Stimulated activated naive CD4-positive, alpha-beta T cell treated with Interleukin-2 at 50 U/mL for 16 hours (primary cell): ENCODE measurements around the gene FRMD4A.
"Not testable (repeated sequence)": the region's sequence is repeated elsewhere in the genome, so short reads cannot be mapped to it uniquely, and the experiment has no call there.

Source experiments
- DNase-seq: peaks from one replicate; lab custom pipeline; 2025; lab: John Stamatoyannopoulos, UW

The FRMD4A gene

GRCh38 chr10:13720699-13721098 is 610.0 kb downstream of the FRMD4A start:
- no peak for DNase-seq

DNA sequence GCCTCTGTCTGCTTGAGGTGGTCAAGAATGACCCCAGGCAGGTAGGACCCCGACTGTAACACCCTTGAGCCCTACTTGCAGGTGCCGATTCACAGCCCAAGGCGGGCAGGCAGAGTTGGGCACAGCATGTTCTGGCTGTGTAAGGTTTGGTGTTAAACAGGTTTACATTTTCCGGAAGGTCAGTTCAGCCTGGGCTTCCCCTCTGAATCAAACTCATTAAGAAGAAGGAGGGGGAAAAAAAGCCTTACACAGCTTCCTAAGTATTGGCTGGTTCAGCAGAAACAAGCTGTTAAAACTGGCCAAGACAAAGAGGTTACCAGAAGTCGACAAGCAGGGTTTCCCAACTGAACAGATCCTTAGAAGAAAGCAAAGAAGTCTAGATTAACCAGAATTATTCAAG is 611.3 kb downstream of the FRMD4A start:
- no peak for DNase-seq

GRCh38 chr10:13718820-13719219 is 611.9 kb downstream of the FRMD4A start:
- DNase-seq: no peak

- DNase-seq: no peak
These were observed 612.6 kb downstream of the FRMD4A start for GRCh38 chr10:13717936-13718772.

DNA sequence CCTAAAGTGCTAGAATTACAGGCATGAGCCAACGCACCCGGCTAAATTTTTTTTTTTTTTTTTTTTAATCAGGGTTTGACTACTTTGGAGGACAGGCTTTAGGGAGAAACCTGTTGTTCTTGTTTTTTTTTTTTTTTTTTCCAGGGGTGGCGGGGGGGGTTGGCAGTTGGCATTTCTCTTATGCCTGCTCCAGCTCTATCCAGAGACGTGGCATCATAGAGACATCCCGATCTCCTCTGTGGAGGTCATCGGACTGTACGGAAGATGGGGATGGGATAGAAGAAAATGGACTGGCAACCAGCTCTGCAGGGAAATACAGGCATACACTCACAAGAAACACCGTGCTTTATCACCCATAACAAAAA is 613.2 kb downstream of the FRMD4A start:
- DNase-seq: no peak

DNA sequence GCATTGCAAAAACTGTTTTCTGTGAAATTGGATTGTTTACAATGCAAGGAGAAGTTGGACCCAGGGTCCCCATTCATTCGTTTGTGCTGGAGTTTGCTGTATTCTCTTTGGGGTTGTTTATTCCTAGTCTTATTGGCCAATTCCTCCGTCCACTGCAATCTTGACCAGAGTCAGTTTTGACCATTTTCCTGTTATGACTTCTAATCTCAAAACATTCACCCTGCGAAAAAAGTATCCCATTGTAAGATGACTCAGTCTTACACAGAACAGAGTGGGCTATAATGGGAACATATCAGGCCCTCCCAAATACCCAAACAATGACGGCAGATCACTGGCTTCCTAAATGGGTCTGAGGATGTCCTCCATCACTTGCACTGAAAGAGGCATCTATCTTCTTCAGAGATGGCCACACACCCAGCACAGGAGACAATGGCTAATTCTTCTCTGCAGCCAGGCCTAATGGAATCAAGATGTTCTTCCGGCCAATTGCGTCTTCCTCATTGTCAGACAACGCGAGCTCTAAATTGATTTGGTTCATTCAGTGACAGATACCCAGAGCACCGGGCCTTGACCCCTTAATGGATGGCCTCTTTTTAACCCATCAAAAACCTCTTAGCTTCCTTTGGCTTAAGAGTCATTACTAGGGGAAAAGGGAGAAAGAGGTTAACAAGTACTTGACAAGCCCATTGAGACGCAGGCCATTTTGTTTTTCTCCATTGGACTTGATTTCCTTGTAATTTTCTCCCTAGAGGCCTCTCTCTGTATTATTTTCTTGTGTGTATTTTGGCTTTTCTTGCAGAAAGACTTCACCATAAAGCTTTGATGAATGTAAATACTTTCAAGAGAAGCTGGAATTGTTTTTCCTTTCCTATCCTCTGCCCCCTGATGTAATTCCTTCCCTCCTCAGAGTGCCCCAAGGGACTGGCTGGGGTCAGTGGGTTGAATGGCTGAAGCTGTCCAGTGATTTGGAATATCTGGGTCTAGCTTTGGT is 614.3 kb downstream of the FRMD4A start:
- DNase-seq: no peak

DNA sequence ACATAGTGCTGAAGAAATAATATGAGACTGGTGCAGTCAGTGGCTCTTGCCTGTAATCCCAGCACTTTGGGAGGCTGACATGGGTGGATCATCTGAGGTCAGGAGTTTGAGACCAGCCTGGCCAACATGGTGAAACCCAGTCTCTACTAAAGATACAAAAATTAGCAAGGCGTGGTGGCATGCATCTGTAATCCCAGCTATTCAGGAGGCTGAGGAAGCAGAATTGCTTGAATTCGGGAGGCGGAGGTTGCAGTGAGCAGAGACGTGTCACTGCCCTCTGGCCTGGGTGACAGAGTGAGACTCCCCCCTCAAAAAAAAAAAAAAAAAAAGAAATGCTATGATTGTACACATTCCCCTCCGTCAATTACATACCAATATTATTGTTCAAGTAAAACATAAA is 615.1 kb downstream of the FRMD4A start:
- not testable (repeated sequence) for DNase-seq

DNA sequence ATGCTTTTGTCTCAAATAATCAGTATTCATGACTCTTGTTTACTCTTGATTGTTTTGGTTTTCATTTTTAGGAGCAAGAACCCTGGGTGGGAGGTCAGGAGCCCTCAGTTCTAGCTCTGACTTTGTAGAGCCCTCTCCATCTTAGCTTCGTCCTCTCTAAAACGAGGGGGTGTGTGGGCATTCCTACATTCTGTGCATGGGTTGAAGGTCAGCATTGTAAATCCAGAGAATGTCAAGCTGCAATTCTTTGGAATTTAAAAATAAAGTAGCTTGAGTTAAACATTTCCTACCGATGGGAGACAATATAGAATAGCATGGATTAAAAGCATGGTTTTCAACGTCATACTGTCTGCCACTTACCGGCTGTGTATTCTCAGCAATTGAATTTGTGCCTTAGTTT is 615.6 kb downstream of the FRMD4A start:
- no peak for DNase-seq

DNA sequence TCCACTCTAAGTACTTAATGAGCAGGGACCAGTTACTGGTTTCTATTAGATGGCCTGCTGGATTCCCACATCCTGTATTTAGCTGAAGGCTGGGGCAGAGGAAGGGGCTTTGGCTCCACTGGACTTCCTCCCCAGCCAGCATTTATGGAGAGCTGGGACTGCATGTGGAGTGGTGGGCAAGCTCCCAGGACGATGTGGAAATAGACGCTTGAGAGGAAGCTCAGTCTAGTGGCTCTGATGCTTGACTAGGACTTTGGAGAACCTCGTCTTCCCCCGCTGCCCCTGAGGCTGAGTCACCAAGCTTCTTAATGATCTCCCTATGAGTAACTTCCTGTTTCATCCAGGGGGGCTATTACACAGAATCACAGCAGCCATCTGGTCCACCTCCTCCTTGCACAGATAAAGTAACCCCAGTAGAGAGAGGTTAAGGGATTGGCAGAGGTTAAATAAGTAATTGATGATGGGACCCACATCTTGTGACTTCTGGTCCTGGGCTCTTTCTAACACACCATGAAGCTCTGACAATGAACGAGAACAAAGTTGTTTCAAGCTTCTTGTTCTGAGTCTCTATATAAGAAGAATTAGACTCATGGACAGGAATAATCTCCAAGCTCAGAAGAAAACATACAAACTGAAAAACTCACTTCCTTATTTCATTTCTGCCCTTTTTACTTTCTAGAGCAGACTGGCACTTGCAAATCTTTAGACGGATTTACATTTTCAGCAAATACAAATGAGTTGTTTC is 617.7 kb downstream of the FRMD4A start:
- DNase-seq: no peak

DNA sequence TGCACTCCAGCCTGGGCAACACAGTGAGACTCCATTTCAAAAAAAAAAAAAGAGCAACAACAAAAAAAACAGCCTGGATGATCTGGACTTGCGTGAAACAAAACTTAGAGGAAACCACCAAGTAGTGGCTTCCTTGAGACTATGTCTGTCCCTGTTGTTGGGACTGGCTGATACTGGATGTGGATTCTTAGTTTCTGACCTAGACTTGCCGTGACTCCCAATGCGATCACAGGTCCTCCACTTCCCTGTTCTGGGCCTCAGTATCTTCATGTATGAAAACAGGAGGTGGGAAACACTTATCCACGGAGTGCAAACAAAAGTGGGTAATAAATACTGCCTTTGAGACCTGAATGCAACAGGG is 618.3 kb downstream of the FRMD4A start:
- DNase-seq: no peak

GRCh38 chr10:13711291-13711690 is 619.4 kb downstream of the FRMD4A start:
- no peak for DNase-seq

DNA sequence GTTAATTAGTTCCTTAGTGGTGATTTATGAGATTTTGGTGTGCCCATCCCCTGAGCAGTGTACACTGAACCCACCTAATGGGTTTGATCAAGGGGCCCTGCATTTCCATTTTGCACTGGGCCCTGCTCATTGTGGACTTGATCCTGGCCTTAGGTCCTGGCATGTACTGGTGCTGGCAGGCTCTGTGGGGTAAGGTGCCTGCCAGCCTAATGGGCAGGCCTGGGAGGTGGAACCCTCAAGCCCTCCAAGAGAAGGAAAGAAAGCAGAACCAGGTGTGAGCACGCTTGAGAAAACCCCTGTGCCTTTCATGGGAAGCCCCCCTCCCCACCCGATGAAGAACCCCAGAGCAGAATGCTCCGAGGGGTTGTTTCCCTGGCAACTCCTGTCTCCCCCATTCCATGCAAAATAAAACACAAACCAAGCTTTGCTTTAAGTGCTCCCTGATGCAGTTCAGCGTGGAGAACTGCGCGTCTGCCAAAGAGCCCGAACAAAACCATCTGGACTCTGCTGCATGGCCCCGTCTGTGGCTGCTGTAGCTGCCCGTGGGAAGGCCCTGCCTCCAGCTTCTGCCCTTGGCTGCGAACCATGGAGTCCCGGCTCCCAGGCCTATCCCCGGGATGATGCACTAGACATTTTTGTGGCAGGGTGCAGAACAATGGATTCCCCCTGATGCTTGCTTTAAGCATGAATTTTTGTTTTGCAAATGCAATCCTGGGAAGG is 620.6 kb downstream of the FRMD4A start:
- DNase-seq: no peak

- DNase-seq: no peak
These were observed 622.3 kb downstream of the FRMD4A start for GRCh38 chr10:13708256-13708990.

GRCh38 chr10:13707156-13707881 is 623.4 kb downstream of the FRMD4A start:
- DNase-seq: no peak

GRCh38 chr10:13706604-13707003 is 624.1 kb downstream of the FRMD4A start:
- no peak for DNase-seq

DNA sequence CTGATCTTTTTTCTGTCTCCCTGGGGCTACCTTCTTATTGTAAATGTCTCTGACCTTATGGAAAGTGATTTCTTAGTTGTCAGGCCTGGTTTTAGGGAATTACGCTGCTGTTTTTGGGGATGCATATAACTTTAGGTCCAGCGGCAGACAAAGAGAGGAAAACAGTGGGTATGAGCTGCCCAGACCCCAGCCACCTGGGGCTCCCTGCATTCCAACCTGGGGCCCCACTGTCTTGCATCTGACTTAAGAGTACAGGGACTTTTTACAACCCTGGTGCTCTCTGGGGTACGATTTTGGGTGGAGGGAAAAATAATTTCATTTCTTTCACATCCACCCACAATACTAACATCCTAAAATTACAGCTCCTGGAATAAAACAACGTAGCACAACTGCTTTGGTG is 624.5 kb downstream of the FRMD4A start:
- DNase-seq: no peak

DNA sequence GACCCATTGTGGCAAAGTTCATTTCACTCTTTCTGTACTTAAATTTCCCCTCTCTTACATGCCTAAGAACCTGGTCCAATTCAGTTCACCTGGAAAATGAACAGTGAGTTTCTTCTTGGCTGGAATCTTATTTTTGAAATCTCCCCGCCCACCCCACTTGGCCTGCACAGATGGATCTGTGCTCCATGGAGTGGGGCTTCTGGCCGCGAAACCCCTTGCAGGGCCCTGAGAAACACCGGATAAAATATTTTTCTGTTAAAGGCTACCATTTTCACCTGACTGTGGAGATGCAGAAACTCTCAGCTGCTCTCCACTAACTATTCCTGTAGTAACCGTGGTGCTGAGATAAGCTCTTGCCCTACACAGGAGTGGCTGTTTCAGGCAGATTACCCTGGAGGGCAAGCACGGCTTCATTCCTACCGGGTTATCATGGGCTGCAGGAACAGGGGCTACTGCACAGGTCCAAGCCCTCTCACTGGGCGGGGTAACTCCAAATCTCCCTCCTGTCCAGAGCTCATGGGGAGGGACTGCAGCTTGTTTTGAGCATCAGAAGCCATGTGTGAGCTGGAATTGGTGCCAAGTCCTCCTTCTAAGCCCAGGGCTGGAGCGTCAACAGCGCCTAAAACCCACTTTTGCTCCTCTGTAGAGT is 625.1 kb downstream of the FRMD4A start:
- no peak for DNase-seq

DNA sequence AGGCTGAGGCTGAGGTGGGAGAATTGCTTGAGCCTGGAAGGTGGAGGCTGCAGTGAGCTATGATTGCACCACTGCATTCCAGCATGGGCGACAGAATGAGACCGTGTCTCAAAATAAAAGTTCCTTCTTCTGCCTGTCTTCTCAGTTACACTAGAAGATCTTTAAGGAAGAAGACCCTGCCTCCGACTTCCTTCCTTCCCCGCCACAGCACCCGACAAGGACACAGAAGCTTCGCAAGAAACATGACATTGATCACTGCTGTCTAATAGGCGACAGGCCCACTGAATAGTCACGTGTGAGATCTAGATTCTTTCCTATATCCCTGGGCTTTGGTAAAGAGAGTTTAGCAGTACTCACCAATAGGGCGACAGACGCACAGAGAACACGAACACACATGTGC is 625.8 kb downstream of the FRMD4A start:
- DNase-seq: no peak

DNA sequence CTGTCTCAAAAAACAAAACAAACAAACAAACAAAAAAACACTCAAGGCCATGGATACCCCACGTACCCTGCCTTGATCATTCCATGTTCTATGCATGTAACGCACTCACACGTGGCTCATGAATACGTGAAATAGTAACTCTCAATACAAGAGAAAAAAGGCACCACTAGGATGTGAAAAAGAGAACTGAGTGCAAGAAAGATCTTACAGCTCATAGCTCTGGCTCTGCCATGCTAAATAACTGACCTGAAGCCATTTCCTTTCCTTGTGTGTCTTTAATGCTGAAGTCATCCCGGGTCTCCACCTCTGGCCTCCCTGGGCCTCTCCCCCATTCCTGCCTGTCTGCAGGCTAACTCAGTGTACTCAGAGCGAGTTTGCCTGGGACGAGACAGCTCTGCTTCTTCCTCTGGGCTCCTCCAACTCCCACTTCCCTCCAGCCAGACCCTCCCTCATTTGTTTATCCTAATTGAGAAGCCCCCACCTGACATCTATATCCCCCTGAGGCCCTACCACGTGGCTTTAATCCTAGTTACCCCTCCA is 626.7 kb downstream of the FRMD4A start:
- no peak for DNase-seq
